H1 (cell line): ENCODE measurements around the gene PDE4B. TPM values are rescaled to one million over a fixed set of nuclear protein-coding genes. Genes with fewer than 3 reads are reported as not detected.

ENCODE experiments used
- CTCF ChIA-PET: fragments of 300-600 bp; sonication (Branson Sonifier 250); formaldehyde crosslinking; loops from one replicate; lab custom pipeline; 2021; ENCODE audit not compliant: partially characterized antibody; lab: Charles Lee
- POLR2A ChIA-PET: fragments of 300-600 bp; sonication (Branson Sonifier 250); formaldehyde crosslinking; loops from one replicate; lab custom pipeline; 2021; ENCODE audit warnings: inconsistent platforms; ENCODE audit not compliant: partially characterized antibody; lab: Charles Lee
- DNase-seq, 2 experiments: peaks; one replicate each; pipeline versions ENCODE4 v3.0.0 to v3.0.0-alpha.2; 2010 to 2022; ENCODE audit warnings: low spot score in 2 of 2, low read depth in 1 of 2, mixed read lengths in 1 of 2
- FAIRE-seq: peaks from 2 replicates; lab custom pipeline; 2011; peaks lifted over from hg19 to GRCh38; lab: Jason Lieb, UNC
- H2AFZ ChIP-seq: 2 replicates; pipeline ENCODE4 v1.8.1; 2012; ENCODE audit warnings: low read length, inconsistent platforms
- H2AK5ac ChIP-seq: 2 replicates; pipeline ENCODE4 v1.6.1; 2013; ENCODE audit warnings: low read depth, low read length
- H2BK120ac ChIP-seq: replicated peaks from 2 replicates; pipeline ENCODE3; 2013; ENCODE audit warnings: low read depth, low read length, inconsistent platforms
- H2BK12ac ChIP-seq: 2 replicates; pipeline ENCODE4 v1.6.1; 2013; ENCODE audit warnings: low read depth, low read length
- H2BK15ac ChIP-seq: 2 replicates; pipeline ENCODE4 v1.6.1; 2013; ENCODE audit warnings: low read length
- H2BK20ac ChIP-seq: 2 replicates; pipeline ENCODE4 v1.6.1; 2013; ENCODE audit warnings: low read length
- H2BK5ac ChIP-seq: 2 replicates; pipeline ENCODE4 v1.6.1; 2013; ENCODE audit warnings: low read depth, low read length
- H3K14ac ChIP-seq: 2 replicates; pipeline ENCODE4 v1.6.1; 2013; ENCODE audit warnings: inconsistent platforms; ENCODE audit not compliant: insufficient read length
- H3K18ac ChIP-seq: 2 replicates; pipeline ENCODE4 v1.6.1; 2013; ENCODE audit warnings: low read length; ENCODE audit errors: extremely low read depth
- H3K23ac ChIP-seq: 2 replicates; pipeline ENCODE4 v1.6.1; 2013; ENCODE audit warnings: inconsistent platforms; ENCODE audit not compliant: insufficient read length
- H3K23me2 ChIP-seq: 2 replicates; pipeline ENCODE4 v1.6.1; 2013; ENCODE audit warnings: low read depth, low read length
- H3K27ac ChIP-seq: 2 replicates; pipeline ENCODE4 v1.6.1; 2011; ENCODE audit warnings: low read depth, low read length, inconsistent platforms
- H3K27me3 ChIP-seq, 4 experiments: replicated peaks in 1 of 4; 1 replicate in 1 of 4; 2 replicates in 3 of 4; pipeline versions ENCODE4 v1.6.1 to v1.8.1; 2011 to 2013; ENCODE audit warnings: low read length in 3 of 4, mild to moderate bottlenecking in 3 of 4, inconsistent platforms in 2 of 4, mixed read lengths in 2 of 4, moderate library complexity in 1 of 4; ENCODE audit not compliant: control insufficient read depth in 3 of 4, insufficient read depth in 3 of 4; ENCODE audit errors: extremely low read depth in 1 of 4
- H3K36me3 ChIP-seq, 4 experiments: 2 replicates each; pipeline versions ENCODE4 v1.6.1 to v1.8.1; 2011 to 2013; ENCODE audit warnings: mild to moderate bottlenecking in 4 of 4, low read length in 3 of 4, moderate library complexity in 2 of 4, control low read depth in 1 of 4, inconsistent platforms in 1 of 4; ENCODE audit not compliant: insufficient read depth in 4 of 4, control insufficient read depth in 2 of 4
- H3K4ac ChIP-seq: replicated peaks from 2 replicates; pipeline ENCODE3; 2013; ENCODE audit warnings: low read length, low read depth, mixed read lengths, inconsistent platforms; ENCODE audit not compliant: insufficient read length
- H3K4me1 ChIP-seq, 4 experiments: replicated peaks in 1 of 4; 1 replicate in 1 of 4; 2 replicates in 3 of 4; pipeline versions ENCODE4 v1.6.1 to v1.8.1; 2011 to 2013; ENCODE audit warnings: low read length in 3 of 4, inconsistent platforms in 2 of 4, mixed read lengths in 1 of 4; ENCODE audit not compliant: insufficient read depth in 4 of 4, control insufficient read depth in 3 of 4
- H3K4me2 ChIP-seq, 2 experiments: 2 replicates each; pipeline versions ENCODE4 v1.6.1 to v1.8.1; 2011 to 2013; ENCODE audit warnings: low read depth in 2 of 2, low read length in 2 of 2, control low read depth in 1 of 2, inconsistent platforms in 1 of 2, mild to moderate bottlenecking in 1 of 2; ENCODE audit not compliant: insufficient read depth in 1 of 2
- H3K4me3 ChIP-seq, 4 experiments: fragments of 200-600, 300-600 bp in 1 of 4; sonication (generic), shearing (Covaris generic), sonication (Bioruptor Twin) in 1 of 4; 2 replicates each; pipeline versions ENCODE4 v1.5.1 to v1.8.1; 2011 to 2016; ENCODE audit warnings: low read length in 4 of 4, low read depth in 3 of 4, control low read depth in 2 of 4, inconsistent platforms in 2 of 4, mild to moderate bottlenecking in 2 of 4, mixed read lengths in 1 of 4, moderate library complexity in 1 of 4; ENCODE audit not compliant: insufficient read depth in 2 of 4; ENCODE audit errors: extremely low read depth in 1 of 4
- H3K56ac ChIP-seq: replicated peaks from 2 replicates; pipeline ENCODE3; 2013; ENCODE audit warnings: low read depth, mild to moderate bottlenecking, mixed read lengths, low read length, inconsistent platforms; ENCODE audit not compliant: insufficient read length
- H3K79me1 ChIP-seq: 2 replicates; pipeline ENCODE4 v1.6.1; 2013; ENCODE audit warnings: low read depth, low read length, control low read depth
- H3K79me2 ChIP-seq, 2 experiments: 2 replicates each; pipeline versions ENCODE4 v1.6.1 to v1.8.1; 2012 to 2013; ENCODE audit warnings: low read length in 2 of 2, mild to moderate bottlenecking in 2 of 2, inconsistent platforms in 1 of 2; ENCODE audit not compliant: insufficient read depth in 2 of 2, control insufficient read depth in 1 of 2
- H3K9ac ChIP-seq, 4 experiments: replicated peaks in 1 of 4; 1 replicate in 1 of 4; 2 replicates in 3 of 4; pipeline versions ENCODE4 v1.6.1 to v1.8.1; 2011 to 2013; ENCODE audit warnings: low read depth in 3 of 4, low read length in 3 of 4, control low read depth in 2 of 4, mild to moderate bottlenecking in 2 of 4, moderate library complexity in 2 of 4, inconsistent platforms in 1 of 4; ENCODE audit errors: extremely low read depth in 1 of 4
- H3K9me3 ChIP-seq, 2 experiments: 2 replicates each; pipeline versions ENCODE4 v1.6.1 to v1.8.1; 2012 to 2013; ENCODE audit warnings: mild to moderate bottlenecking in 2 of 2, moderate library complexity in 2 of 2, control low read depth in 1 of 2, inconsistent platforms in 1 of 2, low read depth in 1 of 2, low read length in 1 of 2, mixed read lengths in 1 of 2; ENCODE audit not compliant: insufficient read depth in 2 of 2
- H4K20me1 ChIP-seq, 2 experiments: replicated peaks in 1 of 2; 2 replicates each; pipeline versions ENCODE3 to v1.8.1; 2011 to 2013; ENCODE audit warnings: inconsistent platforms in 2 of 2, low read length in 2 of 2, mild to moderate bottlenecking in 1 of 2; ENCODE audit not compliant: insufficient read depth in 2 of 2, control insufficient read depth in 1 of 2
- H4K5ac ChIP-seq: 2 replicates; pipeline ENCODE4 v1.6.1; 2013; ENCODE audit warnings: low read length, low read depth, mixed read lengths, inconsistent platforms; ENCODE audit not compliant: insufficient read length
- H4K8ac ChIP-seq: 2 replicates; pipeline ENCODE4 v1.8.0; 2013; ENCODE audit warnings: mild to moderate bottlenecking, moderate library complexity, low read length, inconsistent platforms; ENCODE audit not compliant: insufficient read depth; ENCODE audit errors: extremely low read depth
- H4K91ac ChIP-seq: replicated peaks from 2 replicates; pipeline ENCODE3; 2013; ENCODE audit warnings: low read length, mixed read lengths, inconsistent platforms; ENCODE audit not compliant: insufficient read length
- CEBPB ChIP-seq: IDR thresholded peaks from 2 replicates; pipeline ENCODE4 v1.6.1; 2012; ENCODE audit warnings: low read depth, low read length
- CHD2 ChIP-seq: IDR thresholded peaks from 2 replicates; pipeline ENCODE4 v1.6.1; 2012; ENCODE audit warnings: low read length, improper control_type of control experiment
- CTBP2 ChIP-seq: IDR thresholded peaks from 2 replicates; pipeline ENCODE4 v1.7.0; 2011; ENCODE audit warnings: borderline replicate concordance, mild to moderate bottlenecking, moderate library complexity, mixed read lengths, low read length; ENCODE audit not compliant: insufficient read depth, insufficient read length
- E2F6 ChIP-seq: IDR thresholded peaks from 2 replicates; pipeline ENCODE4 v1.6.1; 2012; ENCODE audit warnings: inconsistent platforms
- POLR2AphosphoS5 ChIP-seq: IDR thresholded peaks from 2 replicates; pipeline ENCODE4 v1.6.1; 2011; ENCODE audit warnings: low read depth, low read length
- POU5F1 ChIP-seq: IDR thresholded peaks from 2 replicates; pipeline ENCODE4 v1.6.1; 2011; ENCODE audit warnings: low read depth, mild to moderate bottlenecking, low read length, moderate library complexity
- SIN3A ChIP-seq, 2 experiments: IDR thresholded peaks in 1 of 2; conservative IDR thresholded peaks in 1 of 2; 2 replicates each; pipeline ENCODE4 v1.6.1; 2011 to 2012; ENCODE audit warnings: low read length in 2 of 2, improper control_type of control experiment in 1 of 2, low read depth in 1 of 2, mild to moderate bottlenecking in 1 of 2
- SIRT6 ChIP-seq: IDR thresholded peaks from one replicate; pipeline ENCODE4 v1.7.1; 2012; ENCODE audit warnings: low read length, inconsistent platforms
- TBP ChIP-seq: IDR thresholded peaks from 2 replicates; pipeline ENCODE4 v1.6.1; 2011; ENCODE audit warnings: low read depth, low read length, improper control_type of control experiment
- polyA plus RNA-seq, 7 experiments: library from polyadenylated mRNA; depleted of rRNA in 3 of 7; stranded (reverse) in 5 of 7; unstranded in 2 of 7; fragments of >200 nt in 5 of 7; fragments of 200-250 nt in 2 of 7; gene quantifications; 1 replicate in 5 of 7; 2 replicates in 1 of 7; 4 replicates in 1 of 7; pipeline versions ENCODE4 v1.2.1 to v1.2.3, GENCODE V29; 2011 to 2013; ENCODE audit warnings: missing spikeins in 2 of 7, mixed read lengths in 2 of 7
- total RNA-seq: library from RNA; stranded (reverse); fragmentation: NEBNext Ultra II Directional; extraction: Animal tissue kit (Norgen Biotek cat#: 25700); gene quantifications from 2 replicates; pipeline ENCODE4 v1.2.1, GENCODE V29; 2021
- TF ChIP-seq, protein P1 (sequence below): IDR thresholded peaks from 2 replicates; pipeline ENCODE4 v1.6.1; 2012; ENCODE audit warnings: low read length, inconsistent platforms
- TF ChIP-seq, protein P2 (sequence below), 3 experiments: IDR thresholded peaks; 1 replicate in 2 of 3; 2 replicates in 1 of 3; pipeline versions ENCODE4 v1.5.1 to v1.6.1; 2011; ENCODE audit warnings: low read length in 3 of 3, mild to moderate bottlenecking in 3 of 3, inconsistent platforms in 2 of 3, low read depth in 1 of 3, moderate library complexity in 1 of 3; ENCODE audit not compliant: insufficient read depth in 1 of 3; ENCODE audit errors: control extremely low read depth in 1 of 3

Gene PDE4B
- total and polyA plus RNA-seq, 2 of the 8 experiments (the other 6 are each of a cell fraction or from before 2014, with no cell fraction given): 5.0 to 15.1 TPM

GRCh38 chr1:65756616-65757015, 36.1 kb upstream of the PDE4B start:
- Histone ChIP-seq H3K14ac (no peak overlapping the region), H3K4me1 (no peaks in the 10 kb centered on the region), H2BK5ac (no peak overlapping the region), H2AK5ac (no peak overlapping the region), H3K27me3 (no peaks in the 10 kb centered on the region), H3K23me2 (no peaks in the 10 kb centered on the region), H3K23ac (no peak overlapping the region), H2BK12ac (no peak overlapping the region), H3K27ac (no peak overlapping the region), H2BK15ac (no peak overlapping the region), H3K18ac (no peak overlapping the region), H3K56ac (no peak overlapping the region), H2AFZ (no peak overlapping the region), H4K5ac (no peak overlapping the region), H3K4me3 (no peak overlapping the region), H4K20me1 (no peaks in the 10 kb centered on the region), H4K8ac (no peak overlapping the region), H3K9ac (no peak overlapping the region), H3K79me2 (no peaks in the 10 kb centered on the region), H3K4me2 (no peak overlapping the region), H3K36me3 (no peaks in the 10 kb centered on the region), H3K4ac (no peak overlapping the region), H2BK20ac (no peak overlapping the region), H3K9me3 (no peaks in the 10 kb centered on the region), H2BK120ac (no peak overlapping the region), H3K79me1 (no peaks in the 10 kb centered on the region), H4K91ac (no peak overlapping the region)
- DNase-seq (no peak), FAIRE-seq (no peak)
- ChIA-PET CTCF (interaction anchor here (1.7 kb wide), 1 partner anchor 15 kb away, joined by 3 read pairs; no protein-coding TSS in a partner anchor), POLR2A (no interaction called here)
- TF ChIP-seq, protein P1, sequence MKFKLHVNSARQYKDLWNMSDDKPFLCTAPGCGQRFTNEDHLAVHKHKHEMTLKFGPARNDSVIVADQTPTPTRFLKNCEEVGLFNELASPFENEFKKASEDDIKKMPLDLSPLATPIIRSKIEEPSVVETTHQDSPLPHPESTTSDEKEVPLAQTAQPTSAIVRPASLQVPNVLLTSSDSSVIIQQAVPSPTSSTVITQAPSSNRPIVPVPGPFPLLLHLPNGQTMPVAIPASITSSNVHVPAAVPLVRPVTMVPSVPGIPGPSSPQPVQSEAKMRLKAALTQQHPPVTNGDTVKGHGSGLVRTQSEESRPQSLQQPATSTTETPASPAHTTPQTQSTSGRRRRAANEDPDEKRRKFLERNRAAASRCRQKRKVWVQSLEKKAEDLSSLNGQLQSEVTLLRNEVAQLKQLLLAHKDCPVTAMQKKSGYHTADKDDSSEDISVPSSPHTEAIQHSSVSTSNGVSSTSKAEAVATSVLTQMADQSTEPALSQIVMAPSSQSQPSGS: no peak
- TF ChIP-seq, protein P2, sequence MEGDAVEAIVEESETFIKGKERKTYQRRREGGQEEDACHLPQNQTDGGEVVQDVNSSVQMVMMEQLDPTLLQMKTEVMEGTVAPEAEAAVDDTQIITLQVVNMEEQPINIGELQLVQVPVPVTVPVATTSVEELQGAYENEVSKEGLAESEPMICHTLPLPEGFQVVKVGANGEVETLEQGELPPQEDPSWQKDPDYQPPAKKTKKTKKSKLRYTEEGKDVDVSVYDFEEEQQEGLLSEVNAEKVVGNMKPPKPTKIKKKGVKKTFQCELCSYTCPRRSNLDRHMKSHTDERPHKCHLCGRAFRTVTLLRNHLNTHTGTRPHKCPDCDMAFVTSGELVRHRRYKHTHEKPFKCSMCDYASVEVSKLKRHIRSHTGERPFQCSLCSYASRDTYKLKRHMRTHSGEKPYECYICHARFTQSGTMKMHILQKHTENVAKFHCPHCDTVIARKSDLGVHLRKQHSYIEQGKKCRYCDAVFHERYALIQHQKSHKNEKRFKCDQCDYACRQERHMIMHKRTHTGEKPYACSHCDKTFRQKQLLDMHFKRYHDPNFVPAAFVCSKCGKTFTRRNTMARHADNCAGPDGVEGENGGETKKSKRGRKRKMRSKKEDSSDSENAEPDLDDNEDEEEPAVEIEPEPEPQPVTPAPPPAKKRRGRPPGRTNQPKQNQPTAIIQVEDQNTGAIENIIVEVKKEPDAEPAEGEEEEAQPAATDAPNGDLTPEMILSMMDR (IDR thresholded peaks at IDR 0.05; ENCODE audit: control extremely low read depth in 1 of 3, insufficient read depth in 1 of 3, low read depth in 1 of 3, low read length in 3 of 3): no peak
- TF ChIP-seq TBP: no peak
- TF ChIP-seq CTBP2: no peak
- no peak for TF ChIP-seq CHD2
- no peak for TF ChIP-seq E2F6
- TF ChIP-seq POLR2AphosphoS5: no peak
- TF ChIP-seq CEBPB: no peak
- TF ChIP-seq POU5F1: no peak
- TF ChIP-seq SIN3A (conservative IDR thresholded peaks at IDR 0.05 in 1 of 2, IDR thresholded peaks at IDR 0.05 in 1 of 2; ENCODE audit: low read depth in 1 of 2, low read length in 2 of 2): no peak
- no peak for TF ChIP-seq SIRT6
